Mucosa of stomach (tissue), 1 donor: ENCODE measurements around the gene OR1K1.
"Not testable (repeated sequence)": the region's sequence is repeated elsewhere in the genome, so short reads cannot be mapped to it uniquely, and the experiment has no call there.

ENCODE experiments used
- H3K27me3 ChIP-seq: one replicate; pipeline ENCODE4 v1.7.0; 2013; ENCODE audit warnings: mild to moderate bottlenecking, low read length; ENCODE audit not compliant: control insufficient read depth, insufficient read depth
- H3K36me3 ChIP-seq: one replicate; pipeline ENCODE4 v1.7.0; 2013; ENCODE audit warnings: low read length; ENCODE audit not compliant: control insufficient read depth, insufficient read depth
- H3K4me1 ChIP-seq: one replicate; pipeline ENCODE4 v1.7.0; 2013; ENCODE audit warnings: mild to moderate bottlenecking, low read length; ENCODE audit not compliant: control insufficient read depth, insufficient read depth
- H3K4me3 ChIP-seq: one replicate; pipeline ENCODE4 v1.7.0; 2013; ENCODE audit warnings: low read length
- H3K9ac ChIP-seq: one replicate; pipeline ENCODE4 v1.7.0; 2013; ENCODE audit warnings: mild to moderate bottlenecking, low read length, moderate library complexity
- H3K9me3 ChIP-seq: one replicate; pipeline ENCODE4 v1.7.0; 2013; ENCODE audit warnings: mild to moderate bottlenecking, low read length, moderate library complexity; ENCODE audit not compliant: control insufficient read depth
- donor health status: Pancreatic carcinoma.

Gene OR1K1

GRCh38 chr9:122816163-122816867 is 16.4 kb downstream of the OR1K1 start:
- Histone ChIP-seq H3K9me3 (no peaks in the 10 kb centered on the region), H3K4me3 (no peak overlapping the region), H3K9ac (no peak overlapping the region), H3K27me3 (no peaks in the 10 kb centered on the region), H3K36me3 (no peaks in the 10 kb centered on the region), H3K4me1 (peaks cover 5% of the 10 kb centered on the region)

GRCh38 chr9:122819326-122819725 is 19.4 kb downstream of the OR1K1 start:
- H3K4me1 ChIP-seq = peaks cover 5% of the 10 kb centered on the region
- no peaks in the 10 kb centered on the region for H3K9me3 ChIP-seq
- no peak overlapping the region for H3K4me3 ChIP-seq
- H3K27me3 ChIP-seq = no peaks in the 10 kb centered on the region
- peaks cover 7% of the 10 kb centered on the region for H3K36me3 ChIP-seq
- no peak overlapping the region for H3K9ac ChIP-seq

DNA sequence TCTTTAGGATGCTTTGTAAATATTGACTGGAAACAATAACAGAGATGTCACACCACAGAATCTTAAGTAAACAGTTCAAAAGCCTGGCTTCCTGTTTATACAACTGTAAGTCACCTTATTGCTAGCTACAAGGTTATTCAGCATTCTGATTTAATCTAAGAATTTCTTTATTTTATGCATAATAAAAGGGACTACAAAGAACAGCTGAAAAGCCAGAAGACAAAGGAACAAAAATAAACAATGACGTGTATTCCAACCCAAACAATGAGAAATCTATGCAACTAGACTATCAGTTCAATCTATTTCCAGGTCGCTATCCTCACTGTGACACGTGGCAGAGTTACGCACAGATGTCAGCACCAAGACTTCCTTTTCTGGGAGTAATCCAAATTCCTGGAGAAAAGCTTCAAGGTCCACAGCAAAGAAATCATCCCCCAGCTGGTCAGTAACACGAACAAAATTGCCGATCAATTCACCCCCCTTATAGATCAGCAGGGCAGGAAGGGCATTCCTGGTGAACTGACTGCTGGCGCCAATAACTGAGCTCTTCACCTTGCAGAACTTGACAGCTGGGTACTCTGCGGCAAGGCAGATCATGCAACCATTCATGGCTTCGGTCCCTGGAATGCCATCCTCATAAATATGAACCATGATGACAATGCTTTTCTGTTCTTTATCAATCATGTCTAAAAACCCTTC is 20.0 kb downstream of the OR1K1 start:
- Histone ChIP-seq H3K4me1 (peaks cover 5% of the 10 kb centered on the region), H3K27me3 (no peaks in the 10 kb centered on the region), H3K9me3 (no peaks in the 10 kb centered on the region), H3K9ac (no peak overlapping the region), H3K4me3 (no peak overlapping the region), H3K36me3 (peaks cover 7% of the 10 kb centered on the region)

GRCh38 chr9:122820490-122820845 is 20.5 kb downstream of the OR1K1 start:
- H3K36me3 ChIP-seq = peaks cover 7% of the 10 kb centered on the region
- H3K9me3 ChIP-seq = no peaks in the 10 kb centered on the region
- no peaks in the 10 kb centered on the region for H3K27me3 ChIP-seq
- no peak overlapping the region for H3K4me3 ChIP-seq
- H3K9ac ChIP-seq = no peak overlapping the region
- peaks cover 5% of the 10 kb centered on the region for H3K4me1 ChIP-seq

DNA sequence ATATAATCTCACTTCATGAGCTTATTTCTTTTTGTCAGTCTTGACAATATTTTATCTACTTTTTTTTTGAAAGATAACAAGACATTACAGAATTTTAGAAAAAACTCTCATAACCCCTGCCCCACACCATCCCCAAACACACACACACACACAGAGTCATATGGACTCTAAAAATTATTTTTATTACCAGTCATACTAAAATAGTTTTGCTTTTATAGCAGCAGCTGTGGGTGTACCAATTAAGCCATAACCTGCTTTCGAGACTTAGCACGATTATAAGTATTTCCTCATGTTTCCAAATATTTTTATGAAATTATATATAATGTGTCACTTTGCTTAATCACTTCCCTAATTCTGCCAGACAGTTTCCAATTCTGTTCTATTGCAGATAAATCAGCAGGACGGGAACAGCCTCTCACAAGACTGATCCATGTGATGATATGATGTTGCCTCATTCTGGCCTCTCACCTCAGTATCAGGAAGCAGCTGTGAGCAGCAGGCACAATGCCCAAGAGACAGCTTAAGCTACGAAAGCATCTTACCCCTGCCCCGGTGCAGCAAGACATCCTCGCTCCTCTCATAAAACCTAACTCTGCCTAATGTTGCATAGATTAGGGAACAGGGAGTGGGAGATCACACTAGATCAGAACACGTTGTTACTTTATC is 21.5 kb downstream of the OR1K1 start:
- Histone ChIP-seq H3K9ac (peak overlapping the region; percentile 12), H3K4me3 (no peak overlapping the region), H3K9me3 (no peaks in the 10 kb centered on the region), H3K36me3 (peaks cover 7% of the 10 kb centered on the region), H3K27me3 (no peaks in the 10 kb centered on the region), H3K4me1 (peaks cover 5% of the 10 kb centered on the region)

DNA sequence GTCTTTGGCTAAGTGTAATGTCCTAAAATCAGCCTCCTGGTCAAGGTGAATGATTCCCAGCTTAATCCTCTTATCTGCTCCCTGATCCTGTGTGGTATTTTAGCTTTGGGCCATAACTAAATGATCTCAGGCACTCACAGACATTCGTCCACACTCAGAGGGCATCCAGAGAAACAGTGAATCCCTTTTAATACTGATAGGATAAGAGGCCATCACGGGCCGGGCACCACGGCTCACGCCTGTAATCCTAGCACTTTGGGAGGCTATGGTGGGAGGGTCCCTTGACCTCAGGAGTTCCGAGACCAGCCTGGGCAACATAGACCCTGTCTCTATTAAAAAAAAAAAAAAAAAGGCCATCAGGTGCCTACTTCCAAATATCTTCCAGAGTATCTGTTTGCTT is 22.1 kb downstream of the OR1K1 start:
- Histone ChIP-seq H3K36me3 (peaks cover 7% of the 10 kb centered on the region), H3K9ac (peak overlapping the region; percentile 12), H3K4me3 (no peak overlapping the region), H3K4me1 (peaks cover 11% of the 10 kb centered on the region), H3K27me3 (no peaks in the 10 kb centered on the region), H3K9me3 (no peaks in the 10 kb centered on the region)

DNA sequence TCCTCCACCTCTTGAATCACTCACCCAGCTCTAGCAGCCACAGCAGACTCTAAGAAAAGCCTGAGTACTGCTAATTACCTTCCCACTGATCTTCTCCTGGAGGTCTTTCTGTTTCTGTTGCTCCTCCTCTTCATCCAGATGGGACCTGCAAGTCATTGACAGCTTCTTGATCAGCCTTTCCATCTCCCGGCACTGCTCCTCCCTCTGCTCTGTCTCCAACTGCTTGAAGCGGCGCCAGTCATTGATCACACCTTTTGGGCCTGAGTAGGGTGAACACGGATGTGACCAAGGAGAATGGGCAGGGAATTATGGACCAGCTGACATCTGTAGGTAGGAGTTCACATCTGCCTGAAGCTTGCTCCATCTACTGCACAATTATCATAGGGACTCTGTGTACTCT is 23.0 kb downstream of the OR1K1 start:
- Histone ChIP-seq H3K27me3 (no peaks in the 10 kb centered on the region), H3K4me3 (no peak overlapping the region), H3K36me3 (peaks cover 7% of the 10 kb centered on the region)

GRCh38 chr9:122827761-122828093 is 27.8 kb downstream of the OR1K1 start:
- Histone ChIP-seq H3K9me3 (no peaks in the 10 kb centered on the region), H3K4me1 (peaks cover 9% of the 10 kb centered on the region), H3K9ac (peak overlapping the region; percentile 81), H3K36me3 (peaks cover 6% of the 10 kb centered on the region), H3K4me3 (peak overlapping the region; percentile 95), H3K27me3 (no peaks in the 10 kb centered on the region)

More for the DNA sequence above, 23.0 kb downstream of the OR1K1 start:
- H3K9ac ChIP-seq = no peak overlapping the region
- H3K4me1 ChIP-seq = peaks cover 15% of the 10 kb centered on the region
- no peaks in the 10 kb centered on the region for H3K9me3 ChIP-seq

- H3K36me3 ChIP-seq, H3K4me1 ChIP-seq, H3K27me3 ChIP-seq, H3K9me3 ChIP-seq: not testable (repeated sequence)
- H3K4me3 ChIP-seq = peak overlapping the region; percentile 95
- peak overlapping the region; percentile 81 for H3K9ac ChIP-seq
These were observed 29.0 kb downstream of the OR1K1 start for GRCh38 chr9:122828965-122829284.

- Histone ChIP-seq H3K4me3 (no peak overlapping the region), H3K36me3 (no peaks in the 10 kb centered on the region), H3K27me3 (no peaks in the 10 kb centered on the region), H3K9ac (no peak overlapping the region), H3K9me3 (no peaks in the 10 kb centered on the region), H3K4me1 (peaks cover 3% of the 10 kb centered on the region)
These were observed 32.3 kb downstream of the OR1K1 start for GRCh38 chr9:122832194-122832593.

GRCh38 chr9:122835313-122835731 is 35.4 kb downstream of the OR1K1 start:
- Histone ChIP-seq H3K9ac (no peak overlapping the region), H3K9me3 (no peaks in the 10 kb centered on the region), H3K4me3 (no peak overlapping the region), H3K4me1 (no peaks in the 10 kb centered on the region), H3K27me3 (no peaks in the 10 kb centered on the region), H3K36me3 (no peaks in the 10 kb centered on the region)

GRCh38 chr9:122837266-122837850 is 37.4 kb downstream of the OR1K1 start:
- Histone ChIP-seq H3K4me3 (no peak overlapping the region), H3K9me3 (no peaks in the 10 kb centered on the region), H3K27me3 (no peaks in the 10 kb centered on the region), H3K4me1 (no peaks in the 10 kb centered on the region), H3K9ac (no peak overlapping the region), H3K36me3 (no peaks in the 10 kb centered on the region)
